ENCODE results near the gene PTGR1. TPM values are rescaled to one million over a fixed set of nuclear protein-coding genes. Genes with fewer than 3 reads are reported as not detected.

PTGR1 gene
- total and polyA plus RNA-seq, 4 donors, result 14.0 to 61.0 (median 30.0) TPM

DNA sequence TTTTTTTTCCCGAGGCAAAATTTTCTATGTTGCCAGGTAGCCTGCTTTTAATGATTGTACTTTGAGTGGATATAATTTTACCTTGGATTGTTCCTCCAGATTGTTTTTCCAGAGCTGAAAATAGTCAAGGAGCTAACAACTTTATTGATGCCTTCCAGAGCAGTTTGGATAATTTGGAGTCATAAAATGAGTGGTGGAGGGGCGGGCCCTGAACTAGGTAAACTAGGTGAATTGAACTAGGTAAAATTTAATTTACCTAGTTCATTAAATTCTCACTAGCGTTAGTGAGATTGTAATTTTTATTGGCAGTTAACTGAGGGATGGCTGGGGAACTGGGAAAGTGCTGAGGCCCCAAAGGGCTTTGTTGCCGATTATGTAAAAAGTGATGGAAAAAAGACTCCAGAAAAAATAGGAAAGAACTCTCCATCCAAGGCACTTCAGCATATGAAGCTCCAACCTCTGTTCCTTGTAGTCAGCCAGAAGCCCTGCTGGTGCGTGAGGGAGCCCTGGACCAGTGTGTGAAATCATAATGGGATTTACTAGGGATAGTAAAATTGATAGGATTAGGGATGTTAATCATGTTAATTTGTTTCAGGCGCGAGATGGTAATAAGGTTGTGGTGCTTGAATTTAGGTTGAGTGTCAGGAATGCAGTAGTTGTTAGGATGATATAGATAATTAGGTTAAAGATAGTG lies 33.4 kb upstream of the PTGR1 start:
- H3K9me3 ChIP-seq (ENCODE audit: control insufficient read depth in 4 of 4, insufficient read depth in 3 of 4, low read length in 3 of 4), result no peaks in the 10 kb centered on the region
- peak overlapping the region; percentile 4 for H3K4me3 ChIP-seq
- peaks cover 0 to 5% (median 0%) of the 10 kb centered on the region in 4 donors for H3K36me3 ChIP-seq (ENCODE audit: control insufficient read depth in 4 of 4, insufficient read depth in 4 of 4, low read length in 4 of 4)
- no peak for ATAC-seq (ENCODE audit: insufficient read depth, low FRiP score)
- H3K4me1 ChIP-seq (ENCODE audit: control insufficient read depth in 5 of 5, insufficient read depth in 5 of 5, low read length in 5 of 5), result peaks cover 2 to 27% (median 8%) of the 10 kb centered on the region in 5 donors
- H3K27ac ChIP-seq (ENCODE audit: low read depth in 1 of 2, low read length in 1 of 2), result no peak overlapping the region
- DNase-seq, result no peak
- no peak overlapping the region for H3K9ac ChIP-seq (ENCODE audit: insufficient read depth in 1 of 2, low read length in 2 of 2)
- 75 to 91% methylated on average over 7 of the region's 7 CpGs for WGBS, 2 donors
- H3K27me3 ChIP-seq (ENCODE audit: control insufficient read depth in 3 of 3, insufficient read depth in 3 of 3, low read length in 2 of 3), result no peaks in the 10 kb centered on the region
- TF ChIP-seq, protein P1, sequence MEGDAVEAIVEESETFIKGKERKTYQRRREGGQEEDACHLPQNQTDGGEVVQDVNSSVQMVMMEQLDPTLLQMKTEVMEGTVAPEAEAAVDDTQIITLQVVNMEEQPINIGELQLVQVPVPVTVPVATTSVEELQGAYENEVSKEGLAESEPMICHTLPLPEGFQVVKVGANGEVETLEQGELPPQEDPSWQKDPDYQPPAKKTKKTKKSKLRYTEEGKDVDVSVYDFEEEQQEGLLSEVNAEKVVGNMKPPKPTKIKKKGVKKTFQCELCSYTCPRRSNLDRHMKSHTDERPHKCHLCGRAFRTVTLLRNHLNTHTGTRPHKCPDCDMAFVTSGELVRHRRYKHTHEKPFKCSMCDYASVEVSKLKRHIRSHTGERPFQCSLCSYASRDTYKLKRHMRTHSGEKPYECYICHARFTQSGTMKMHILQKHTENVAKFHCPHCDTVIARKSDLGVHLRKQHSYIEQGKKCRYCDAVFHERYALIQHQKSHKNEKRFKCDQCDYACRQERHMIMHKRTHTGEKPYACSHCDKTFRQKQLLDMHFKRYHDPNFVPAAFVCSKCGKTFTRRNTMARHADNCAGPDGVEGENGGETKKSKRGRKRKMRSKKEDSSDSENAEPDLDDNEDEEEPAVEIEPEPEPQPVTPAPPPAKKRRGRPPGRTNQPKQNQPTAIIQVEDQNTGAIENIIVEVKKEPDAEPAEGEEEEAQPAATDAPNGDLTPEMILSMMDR (IDR thresholded peaks at IDR 0.05; ENCODE audit: control extremely low read depth, extremely low read depth), result no peak

DNA sequence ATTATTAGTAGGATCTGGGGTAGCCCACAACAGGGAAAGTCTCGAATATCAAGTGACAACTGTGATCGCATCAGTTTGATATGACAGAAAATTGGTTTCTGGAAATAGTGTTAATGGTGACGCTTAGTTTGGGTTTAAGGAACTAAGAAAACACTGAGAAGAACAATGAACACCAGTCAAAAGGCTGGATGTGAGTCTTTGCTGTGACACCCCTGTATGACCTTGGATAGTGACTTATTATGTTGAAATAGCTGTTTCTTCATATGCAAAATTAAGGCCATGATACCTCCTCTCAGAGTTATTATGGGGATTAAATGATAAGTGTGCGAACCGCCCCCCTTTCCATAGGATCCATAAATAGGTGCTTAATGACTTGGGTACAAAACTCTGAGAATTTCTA lies 32.6 kb upstream of the PTGR1 start:
- TF ChIP-seq, protein P1 (IDR thresholded peaks at IDR 0.05; ENCODE audit: control extremely low read depth, extremely low read depth), result no peak
- WGBS, 2 donors, result 36 to 40% methylated on average over 5 of the region's 5 CpGs
- Histone ChIP-seq H3K27me3 (ENCODE audit: control insufficient read depth in 3 of 3, insufficient read depth in 3 of 3, low read length in 2 of 3) (no peaks in the 10 kb centered on the region), H3K4me3 (peak overlapping the region; percentile 98), H3K36me3 (ENCODE audit: control insufficient read depth in 4 of 4, insufficient read depth in 4 of 4, low read length in 4 of 4) (peaks cover 0 to 5% (median 0%) of the 10 kb centered on the region in 4 donors), H3K27ac (ENCODE audit: low read depth in 1 of 2, low read length in 1 of 2) (peak overlapping the region; percentile 97), H3K4me1 (ENCODE audit: control insufficient read depth in 5 of 5, insufficient read depth in 5 of 5, low read length in 5 of 5) (peaks cover 2 to 27% (median 8%) of the 10 kb centered on the region in 5 donors), H3K9ac (ENCODE audit: insufficient read depth in 1 of 2, low read length in 2 of 2) (peak overlapping the region; percentile 73 to 80), H3K9me3 (ENCODE audit: control insufficient read depth in 4 of 4, insufficient read depth in 3 of 4, low read length in 3 of 4) (no peaks in the 10 kb centered on the region)
- ATAC-seq (ENCODE audit: insufficient read depth, low FRiP score) (no peak), DNase-seq (peak in 2 of 3 donors; percentile 18 to 26)

DNA sequence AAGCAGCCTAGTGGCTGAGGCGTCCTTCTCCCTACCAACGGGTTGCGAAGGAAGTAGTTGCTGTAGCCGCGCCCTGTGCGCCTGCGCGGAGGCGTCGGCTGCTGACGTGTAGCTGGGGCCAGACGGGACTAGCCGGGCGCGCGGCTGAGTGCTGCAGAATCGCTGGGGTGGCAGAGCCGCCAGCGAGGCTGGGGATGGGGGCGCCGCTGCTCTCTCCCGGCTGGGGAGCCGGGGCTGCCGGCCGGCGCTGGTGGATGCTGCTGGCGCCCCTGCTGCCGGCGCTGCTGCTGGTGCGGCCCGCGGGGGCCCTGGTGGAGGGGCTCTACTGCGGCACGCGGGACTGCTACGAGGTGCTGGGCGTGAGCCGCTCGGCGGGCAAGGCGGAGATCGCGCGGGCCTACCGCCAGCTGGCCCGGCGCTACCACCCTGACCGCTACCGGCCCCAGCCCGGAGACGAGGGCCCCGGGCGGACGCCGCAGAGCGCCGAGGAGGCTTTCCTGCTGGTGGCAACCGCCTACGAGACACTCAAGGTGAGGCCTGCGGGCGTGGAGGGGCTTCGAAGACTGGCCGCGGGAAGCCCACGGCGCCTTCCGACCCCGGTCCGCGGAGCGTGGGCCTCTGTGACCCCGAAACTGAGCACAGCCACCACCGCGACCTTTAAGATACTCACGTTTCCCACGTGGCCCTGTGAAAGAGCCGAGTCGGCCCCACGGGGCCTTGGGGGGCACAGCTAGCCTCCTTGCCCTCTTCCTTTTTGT lies 31.9 kb upstream of the PTGR1 start, which contains the start of gene DNAJC25:
TSS of gene DNAJC25 (plus strand) at position 121 of the 758 bp plus-strand sequence. CDS start at position 195, 74 bp downstream.
- peaks cover 2 to 27% (median 8%) of the 10 kb centered on the region in 5 donors for H3K4me1 ChIP-seq (ENCODE audit: control insufficient read depth in 5 of 5, insufficient read depth in 5 of 5, low read length in 5 of 5)
- WGBS, 2 donors, result 0 to 1% methylated on average over 64 to 79 of the region's 79 CpGs
- peak within 1 kb of the TSS; percentile 73 to 80 for H3K9ac ChIP-seq (ENCODE audit: insufficient read depth in 1 of 2, low read length in 2 of 2)
- peak within 1 kb of the TSS; percentile 97 for H3K27ac ChIP-seq (ENCODE audit: low read depth in 1 of 2, low read length in 1 of 2)
- peak; percentile 98 to 99 (median 98) for DNase-seq
- H3K9me3 ChIP-seq (ENCODE audit: control insufficient read depth in 4 of 4, insufficient read depth in 3 of 4, low read length in 3 of 4), result no peaks in the 10 kb centered on the region
- H3K27me3 ChIP-seq (ENCODE audit: control insufficient read depth in 3 of 3, insufficient read depth in 3 of 3, low read length in 2 of 3), result no peaks in the 10 kb centered on the region
- peak; percentile 97 for ATAC-seq (ENCODE audit: insufficient read depth, low FRiP score)
- TF ChIP-seq, protein P1 (IDR thresholded peaks at IDR 0.05; ENCODE audit: control extremely low read depth, extremely low read depth), result no peak
- peak within 1 kb of the TSS; percentile 98 for H3K4me3 ChIP-seq
- H3K36me3 ChIP-seq (ENCODE audit: control insufficient read depth in 4 of 4, insufficient read depth in 4 of 4, low read length in 4 of 4), result peaks cover 0 to 5% (median 0%) of the 10 kb centered on the region in 4 donors

Data from lung (tissue), 12 donors.